Thyroid gland (tissue), 4 donors: ENCODE data around the gene LAMA2.

ENCODE experiments used
- POLR2A ChIP-seq, 2 donors: fragments of 450-650 bp; IDR thresholded peaks; one replicate each; pipeline ENCODE4 v1.6.1; 2017; ENCODE audit warnings: antibody characterized with exemption in 2 of 2, mild to moderate bottlenecking in 2 of 2, moderate library complexity in 1 of 2
- TF ChIP-seq, protein P1 (sequence below), 6 experiments: fragments of 200-600 bp in 3 of 6; fragments of 450-650 bp in 3 of 6; sonication (generic) in 3 of 6; IDR thresholded peaks; one replicate each; pipeline ENCODE4 v1.5.1; 2016 to 2019; ENCODE audit warnings: antibody characterized with exemption in 6 of 6, mild to moderate bottlenecking in 2 of 6, inconsistent platforms in 1 of 6, moderate library complexity in 1 of 6

GRCh38 chr6:129124347-129124746 is 241.4 kb downstream of the LAMA2 start:
- TF ChIP-seq, protein P1, sequence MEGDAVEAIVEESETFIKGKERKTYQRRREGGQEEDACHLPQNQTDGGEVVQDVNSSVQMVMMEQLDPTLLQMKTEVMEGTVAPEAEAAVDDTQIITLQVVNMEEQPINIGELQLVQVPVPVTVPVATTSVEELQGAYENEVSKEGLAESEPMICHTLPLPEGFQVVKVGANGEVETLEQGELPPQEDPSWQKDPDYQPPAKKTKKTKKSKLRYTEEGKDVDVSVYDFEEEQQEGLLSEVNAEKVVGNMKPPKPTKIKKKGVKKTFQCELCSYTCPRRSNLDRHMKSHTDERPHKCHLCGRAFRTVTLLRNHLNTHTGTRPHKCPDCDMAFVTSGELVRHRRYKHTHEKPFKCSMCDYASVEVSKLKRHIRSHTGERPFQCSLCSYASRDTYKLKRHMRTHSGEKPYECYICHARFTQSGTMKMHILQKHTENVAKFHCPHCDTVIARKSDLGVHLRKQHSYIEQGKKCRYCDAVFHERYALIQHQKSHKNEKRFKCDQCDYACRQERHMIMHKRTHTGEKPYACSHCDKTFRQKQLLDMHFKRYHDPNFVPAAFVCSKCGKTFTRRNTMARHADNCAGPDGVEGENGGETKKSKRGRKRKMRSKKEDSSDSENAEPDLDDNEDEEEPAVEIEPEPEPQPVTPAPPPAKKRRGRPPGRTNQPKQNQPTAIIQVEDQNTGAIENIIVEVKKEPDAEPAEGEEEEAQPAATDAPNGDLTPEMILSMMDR (IDR thresholded peaks at IDR 0.05), result no peak
- no peak for TF ChIP-seq POLR2A (IDR thresholded peaks at IDR 0.05)
